K562 (cell line): ENCODE measurements around the gene ARPC2. TPM values are rescaled to one million over a fixed set of nuclear protein-coding genes. Genes with fewer than 3 reads are reported as not detected.
A peak's percentile ranks its signal among the peaks of the same experiment; 100 is the strongest.

Experiments
- ATAC-seq: fragments of 200-7000 bp; cut with Tn5 transposase; 3 replicates; pipeline ENCODE4 v1.9.1; 2020; ENCODE audit warnings: moderate library complexity
- BruUV-seq: library from RNA; stranded (reverse); fragments of 400-500 nt; replicated peaks from 2 replicates; lab custom pipeline; 2021; lab: Mats Ljungman, UMichigan
- CTCF ChIA-PET: fragments of 300-600 bp; formaldehyde crosslinking; extraction: SDS; loops from one replicate; lab custom pipeline; 2021; ENCODE audit warnings: low intra/inter-chr PET ratio; lab: Yijun Ruan, JAX
- POLR2A ChIA-PET: fragments of 300-600, 350-650 bp; sonication (Branson Sonifier 250); formaldehyde crosslinking; extraction: SDS; loops from one replicate; lab custom pipeline; 2021; ENCODE audit warnings: antibody characterized with exemption, inconsistent platforms; lab: Yijun Ruan, JAX
- DNase-seq, 4 experiments: peaks; one replicate each; pipeline versions ENCODE4 v3.0.0 to v3.0.0-alpha.2; 2011 to 2018; ENCODE audit warnings: low spot score in 3 of 4, mixed read lengths in 3 of 4; ENCODE audit errors: extremely low read depth in 1 of 4
- FAIRE-seq: peaks from 2 replicates; lab custom pipeline; 2011; peaks lifted over from hg19 to GRCh38; lab: Jason Lieb, UNC
- H2AFZ ChIP-seq: 2 replicates; pipeline ENCODE4 v1.6.0; 2011; ENCODE audit warnings: low read depth, low read length, control low read depth, inconsistent platforms
- H3K27ac ChIP-seq: fragments of 200-600 bp; 3 replicates; pipeline ENCODE4 v1.8.0; 2011; ENCODE audit warnings: low read depth, mild to moderate bottlenecking, control low read depth, inconsistent platforms, low read length, moderate library complexity, mixed read lengths; ENCODE audit errors: extremely low read depth
- H3K27me3 ChIP-seq, 2 experiments: fragments of 300-600 bp in 1 of 2; 2 replicates in 1 of 2; 3 replicates in 1 of 2; pipeline versions ENCODE4 v1.6.0 to v1.8.0; 2011; ENCODE audit warnings: inconsistent platforms in 2 of 2, low read length in 2 of 2, mild to moderate bottlenecking in 1 of 2, mixed read lengths in 1 of 2, moderate library complexity in 1 of 2; ENCODE audit not compliant: control insufficient read depth in 2 of 2, insufficient read depth in 2 of 2
- H3K36me3 ChIP-seq: fragments of 300-600 bp; 3 replicates; pipeline ENCODE4 v1.8.0; 2011; ENCODE audit warnings: mild to moderate bottlenecking, low read length, inconsistent platforms; ENCODE audit not compliant: control insufficient read depth, insufficient read depth
- H3K4me1 ChIP-seq, 2 experiments: fragments of 200-600 bp in 1 of 2; replicated peaks in 1 of 2; 2 replicates in 1 of 2; 3 replicates in 1 of 2; pipeline versions ENCODE4 v1.5.1 to v1.8.0; 2011; ENCODE audit warnings: inconsistent platforms in 2 of 2, low read length in 2 of 2, mild to moderate bottlenecking in 1 of 2, mixed read lengths in 1 of 2, moderate library complexity in 1 of 2; ENCODE audit not compliant: control insufficient read depth in 2 of 2, insufficient read depth in 2 of 2
- H3K4me2 ChIP-seq: 2 replicates; pipeline ENCODE4 v1.6.1; 2011; ENCODE audit warnings: low read length, control low read depth, inconsistent platforms, mixed read lengths; ENCODE audit not compliant: insufficient read depth
- H3K4me3 ChIP-seq: fragments of 200-600 bp; sonication (generic), shearing (Covaris generic); 2 replicates; pipeline ENCODE4 v1.5.1; 2016; ENCODE audit warnings: control low read depth, inconsistent platforms
- H3K79me2 ChIP-seq: fragments of 200-600 bp; 3 replicates; pipeline ENCODE4 v1.8.0; 2011; ENCODE audit warnings: low read length, inconsistent platforms; ENCODE audit not compliant: control insufficient read depth, insufficient read depth
- H3K9ac ChIP-seq, 2 experiments: 2 replicates each; pipeline versions ENCODE4 v1.6.0 to v1.6.1; 2011; ENCODE audit warnings: low read depth in 2 of 2, low read length in 2 of 2, control low read depth in 1 of 2, inconsistent platforms in 1 of 2, mild to moderate bottlenecking in 1 of 2, mixed read lengths in 1 of 2; ENCODE audit not compliant: insufficient read depth in 1 of 2
- H3K9me1 ChIP-seq: one replicate; pipeline ENCODE4 v1.6.0; 2011; ENCODE audit warnings: inconsistent platforms, mild to moderate bottlenecking, low read length, moderate library complexity; ENCODE audit not compliant: control insufficient read depth, insufficient read depth
- H3K9me3 ChIP-seq: replicated peaks from 2 replicates; pipeline ENCODE4 v1.5.1; 2011; ENCODE audit warnings: low read depth, low read length, inconsistent platforms; ENCODE audit not compliant: control insufficient read depth, insufficient read depth
- H4K20me1 ChIP-seq: replicated peaks from 2 replicates; pipeline ENCODE4 v1.6.1; 2011; ENCODE audit warnings: low read length, inconsistent platforms, mixed read lengths; ENCODE audit not compliant: control insufficient read depth, insufficient read depth
- BRCA1 ChIP-seq, 2 experiments: fragments of 450-650 bp in 1 of 2; sonication (generic) in 1 of 2; formaldehyde crosslinking in 1 of 2; IDR thresholded peaks; 2 replicates each; pipeline versions ENCODE4 v1.5.0 to v1.6.1; 2017 to 2020; ENCODE audit warnings: mild to moderate bottlenecking in 1 of 2, missing genetic modification reagents in 1 of 2
- CTCF ChIP-seq, 3 experiments: IDR thresholded peaks in 2 of 3; conservative IDR thresholded peaks in 1 of 3; 2 replicates each; pipeline ENCODE4 v1.5.1; 2011 to 2012; ENCODE audit warnings: low read length in 3 of 3, mild to moderate bottlenecking in 3 of 3, control low read depth in 2 of 3, improper control_type of control experiment in 1 of 3, inconsistent platforms in 1 of 3, low read depth in 1 of 3, mixed read lengths in 1 of 3, moderate library complexity in 1 of 3; ENCODE audit not compliant: insufficient read depth in 2 of 3
- DIDO1 ChIP-seq: fragments of 450-650 bp; IDR thresholded peaks from 2 replicates; pipeline ENCODE4 v1.6.1; 2016; ENCODE audit warnings: low read depth, missing biosample characterization, missing genetic modification characterization
- E2F1 ChIP-seq: sonication (generic); formaldehyde crosslinking; IDR thresholded peaks from 2 replicates; pipeline ENCODE4 v1.8.1; 2023; ENCODE audit warnings: mild to moderate bottlenecking, missing genetic modification reagents, moderate library complexity
- whole genome bisulfite sequencing: fragments of 100-300 bp; shearing (Covaris generic); methylation state at CpG from one replicate; pipeline ENCODE4 v1.1.6; 2016; ENCODE audit warnings: low coverage, mixed read lengths; ENCODE audit not compliant: insufficient coverage; ENCODE audit errors: missing lambda C conversion rate; 5-methylcytosine and 5-hydroxymethylcytosine counted together
- in situ Hi-C: fragments of 300-500 bp; cut with MboI; formaldehyde crosslinking; loops from 4 replicates; pipeline ENCODE4 v1.15.0; 2018; ENCODE audit warnings: inconsistent platforms, mixed read lengths
- intact Hi-C: fragments of 100-400 bp; cut with micrococcal nuclease; formaldehyde crosslinking; loops from 2 replicates; pipeline ENCODE4 v1.14.2; 2022
- polyA plus RNA-seq, 8 experiments: library from polyadenylated mRNA; depleted of rRNA in 4 of 8; stranded (reverse) in 5 of 8; unstranded in 3 of 8; fragments of >200 nt; fragmentation: Nextera tagmentation in 2 of 8; fragmentation: Illumina TruSeq in 1 of 8; extraction: Ambion mirVana in 2 of 8; extraction: Trizol in 1 of 8; gene quantifications; 2 replicates each; pipeline versions ENCODE4 v1.2.1 to v1.2.3, GENCODE V29; 2011 to 2014; ENCODE audit warnings: inconsistent platforms in 1 of 8, missing spikeins in 1 of 8
- total RNA-seq, 7 experiments: library from RNA; depleted of rRNA in 6 of 7; stranded (reverse); fragments of >200 nt in 6 of 7; fragmentation: Illumina TruSeq in 2 of 7; extraction: Trizol in 2 of 7; gene quantifications; 2 replicates each; pipeline versions ENCODE4 v1.2.1 to v1.2.3, GENCODE V29; 2011 to 2021; ENCODE audit warnings: low replicate concordance in 1 of 7
- TF ChIP-seq, protein P1 (sequence below): IDR thresholded peaks from 2 replicates; pipeline ENCODE4 v1.6.1; 2011; ENCODE audit not compliant: insufficient read length; ENCODE audit errors: extremely low read depth

ARPC2 gene
- total and polyA plus RNA-seq, 9 of the 15 experiments (the other 6 are each of a cell fraction or from before 2014, with no cell fraction given): 81.9 to 187 (median 103) TPM

DNA sequence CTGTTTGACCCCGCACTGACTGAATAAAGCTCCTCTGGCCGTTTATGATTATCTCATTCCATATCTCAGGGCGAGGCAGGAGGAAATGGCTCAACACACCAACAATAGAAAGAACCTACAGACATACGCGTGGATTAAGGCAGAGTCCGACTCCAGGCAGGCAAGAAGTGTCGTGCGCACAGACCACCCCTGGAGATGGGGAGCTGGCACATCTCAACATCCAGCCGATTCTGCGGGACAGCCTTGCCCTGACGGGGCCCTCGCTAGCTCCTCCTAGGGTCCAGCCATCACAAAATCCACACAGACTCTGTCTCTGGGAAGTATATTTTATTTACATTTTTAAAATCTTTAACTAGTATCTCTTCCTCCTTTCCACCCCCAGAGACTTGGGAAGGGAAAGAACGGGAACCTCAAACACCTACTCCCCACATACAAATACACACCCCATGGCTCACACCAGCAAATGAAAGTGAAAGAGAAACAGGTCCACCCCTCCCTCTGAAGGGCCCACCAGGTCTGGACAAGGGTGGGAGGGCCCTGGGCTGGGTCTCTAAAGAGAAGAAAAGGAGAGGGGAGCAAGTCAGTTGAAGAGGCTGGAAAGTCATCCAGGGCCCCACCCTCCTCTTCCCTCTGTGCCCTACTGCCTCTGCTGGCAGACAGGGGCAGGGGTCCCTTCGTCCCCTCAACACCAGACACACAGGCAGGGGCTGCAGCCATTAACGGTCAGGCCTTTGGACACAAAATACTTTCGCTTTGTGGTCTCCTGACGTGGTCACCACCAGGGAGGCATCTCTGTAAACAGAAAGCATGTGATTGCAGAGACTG, 47.0 kb downstream of the ARPC2 start:
- no peak for TF ChIP-seq BRCA1 (IDR thresholded peaks at IDR 0.05)
- TF ChIP-seq BRCA1 (CRISPR knock-in tag; IDR thresholded peaks at IDR 0.05): no peak
- TF ChIP-seq CTCF (IDR thresholded peaks at IDR 0.05 in 2 of 3, conservative IDR thresholded peaks at IDR 0.05 in 1 of 3; ENCODE audit: insufficient read depth in 2 of 3, low read depth in 1 of 3, low read length in 3 of 3): peak in 1 of 3 experiments; percentile 3; a peak in 1 of 6 replicates
- no peak for TF ChIP-seq E2F1 (CRISPR knock-in tag)
- TF ChIP-seq DIDO1 (tag): no peak
- TF ChIP-seq, protein P1, sequence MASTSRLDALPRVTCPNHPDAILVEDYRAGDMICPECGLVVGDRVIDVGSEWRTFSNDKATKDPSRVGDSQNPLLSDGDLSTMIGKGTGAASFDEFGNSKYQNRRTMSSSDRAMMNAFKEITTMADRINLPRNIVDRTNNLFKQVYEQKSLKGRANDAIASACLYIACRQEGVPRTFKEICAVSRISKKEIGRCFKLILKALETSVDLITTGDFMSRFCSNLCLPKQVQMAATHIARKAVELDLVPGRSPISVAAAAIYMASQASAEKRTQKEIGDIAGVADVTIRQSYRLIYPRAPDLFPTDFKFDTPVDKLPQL: no peak
- TF ChIP-seq, all 486 proteins: peak for 1
- Histone ChIP-seq H3K4me3 (no peak overlapping the region), H3K27ac (no peak overlapping the region), H3K79me2 (peaks cover 2% of the 10 kb centered on the region), H2AFZ (no peak overlapping the region), H3K9me1 (no peaks in the 10 kb centered on the region), H3K36me3 (peaks cover 39% of the 10 kb centered on the region; the same call in 2 of the 3 replicates), H3K27me3 (no peaks in the 10 kb centered on the region), H3K4me2 (no peak overlapping the region), H4K20me1 (no peaks in the 10 kb centered on the region), H3K9ac (no peak overlapping the region; a peak in 1 of 4 replicates), H3K9me3 (no peaks in the 10 kb centered on the region), H3K4me1 (peaks cover 2 to 13% of the 10 kb centered on the region in 2 experiments; a peak in 3 of 5 replicates)
- TSS peak; percentile 22 for BruUV-seq
- POLR2A ChIA-PET: interaction anchor here (0.9 kb wide), 1 partner anchor 12 kb away, joined by 3 read pairs; no protein-coding TSS in a partner anchor
- in situ Hi-C loops: no loop called here
- WGBS: 73% methylated on average over 10 of the region's 17 CpGs
- ATAC-seq (no peak), FAIRE-seq (no peak), DNase-seq (no peak)
- intact Hi-C loops: no loop called here
- CTCF ChIA-PET: no interaction called here
